Measurements from ENCODE around the gene SCYGR5. TPM values are rescaled to one million over a fixed set of nuclear protein-coding genes. Genes with fewer than 3 reads are reported as not detected.

Gene SCYGR5
- total RNA-seq, 1 experiment from 2014 or later, result not detected

DNA sequence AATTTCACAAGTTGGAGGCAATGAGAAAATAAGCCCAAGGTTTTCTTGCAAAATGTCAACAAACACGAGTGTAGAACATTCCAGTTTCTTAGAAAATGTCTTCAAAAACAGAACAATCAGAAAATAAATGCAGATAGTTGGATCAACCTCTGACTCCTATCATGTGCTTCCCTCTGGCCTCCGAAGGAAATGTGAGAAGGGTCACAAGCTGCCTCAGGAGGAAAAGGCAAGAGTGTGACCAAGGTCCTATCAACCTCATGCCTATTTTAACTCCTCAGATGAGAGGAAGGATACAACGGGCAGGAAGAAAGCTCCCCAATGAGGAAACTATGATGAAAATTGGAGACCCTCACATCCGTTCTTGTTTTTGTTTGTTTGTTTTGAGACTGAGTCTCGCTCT lies 7.9 kb downstream of the SCYGR5 start:
- Histone ChIP-seq H2AFZ (no peak overlapping the region), H3K9me3 (ENCODE audit: insufficient read depth, low read depth) (no peaks in the 10 kb centered on the region; the same call in 1 of the 2 replicates), H3K79me2 (ENCODE audit: low read depth) (no peaks in the 10 kb centered on the region), H4K20me1 (ENCODE audit: insufficient read depth) (no peaks in the 10 kb centered on the region), H3K36me3 (ENCODE audit: low read depth) (no peaks in the 10 kb centered on the region), H3F3A (ENCODE audit: insufficient read depth, low read depth) (no peaks in the 10 kb centered on the region), H3K27me3 (ENCODE audit: insufficient read depth, low read depth) (no peaks in the 10 kb centered on the region), H3K27ac (no peak overlapping the region), H3K4me1 (replicated peaks; ENCODE audit: insufficient read depth) (no peaks in the 10 kb centered on the region), H3K9me2 (ENCODE audit: insufficient read depth) (no peaks in the 10 kb centered on the region), H3K4me2 (no peak overlapping the region), H3K4me3 (no peak overlapping the region)
- ChIA-PET CTCF (no interaction called here), POLR2A (ENCODE audit: unreplicated experiment) (no interaction called here)
- BruUV-seq (replicated peaks), result no TSS peak
- TF ChIP-seq EZH2 (IDR thresholded peaks at IDR 0.05; ENCODE audit: low read depth), result no peak
- TF ChIP-seq, protein P1, sequence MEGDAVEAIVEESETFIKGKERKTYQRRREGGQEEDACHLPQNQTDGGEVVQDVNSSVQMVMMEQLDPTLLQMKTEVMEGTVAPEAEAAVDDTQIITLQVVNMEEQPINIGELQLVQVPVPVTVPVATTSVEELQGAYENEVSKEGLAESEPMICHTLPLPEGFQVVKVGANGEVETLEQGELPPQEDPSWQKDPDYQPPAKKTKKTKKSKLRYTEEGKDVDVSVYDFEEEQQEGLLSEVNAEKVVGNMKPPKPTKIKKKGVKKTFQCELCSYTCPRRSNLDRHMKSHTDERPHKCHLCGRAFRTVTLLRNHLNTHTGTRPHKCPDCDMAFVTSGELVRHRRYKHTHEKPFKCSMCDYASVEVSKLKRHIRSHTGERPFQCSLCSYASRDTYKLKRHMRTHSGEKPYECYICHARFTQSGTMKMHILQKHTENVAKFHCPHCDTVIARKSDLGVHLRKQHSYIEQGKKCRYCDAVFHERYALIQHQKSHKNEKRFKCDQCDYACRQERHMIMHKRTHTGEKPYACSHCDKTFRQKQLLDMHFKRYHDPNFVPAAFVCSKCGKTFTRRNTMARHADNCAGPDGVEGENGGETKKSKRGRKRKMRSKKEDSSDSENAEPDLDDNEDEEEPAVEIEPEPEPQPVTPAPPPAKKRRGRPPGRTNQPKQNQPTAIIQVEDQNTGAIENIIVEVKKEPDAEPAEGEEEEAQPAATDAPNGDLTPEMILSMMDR (conservative IDR thresholded peaks at IDR 0.05), result no peak
- DNase-seq, result no peak
- intact Hi-C loops (cut with micrococcal nuclease; ENCODE audit: unreplicated experiment), result no loop called here

DNA sequence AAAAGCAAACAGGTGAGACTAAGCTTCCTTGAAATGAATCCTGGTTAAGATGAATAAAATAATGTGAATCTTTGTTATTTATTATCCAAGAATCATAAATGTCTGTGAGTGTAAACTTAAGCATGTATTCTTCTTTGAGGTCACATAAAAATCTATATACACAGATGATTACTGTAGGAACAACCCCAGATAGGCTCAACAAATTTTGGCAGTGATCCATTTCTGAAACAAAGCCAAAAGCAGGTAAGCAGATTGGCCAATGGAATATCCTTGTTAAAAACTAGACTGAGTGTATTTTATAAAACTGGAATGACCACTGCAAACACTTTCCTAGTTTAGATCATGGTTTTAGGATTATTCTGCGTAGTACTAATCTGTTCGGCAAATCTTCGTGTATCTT lies 11.3 kb downstream of the SCYGR5 start:
- no TSS peak for BruUV-seq (replicated peaks)
- H3K27me3 ChIP-seq (ENCODE audit: insufficient read depth, low read depth), result no peaks in the 10 kb centered on the region
- POLR2A ChIA-PET (ENCODE audit: unreplicated experiment), result no interaction called here
- H2AFZ ChIP-seq, result no peak overlapping the region
- no peaks in the 10 kb centered on the region for H3K9me2 ChIP-seq (ENCODE audit: insufficient read depth)
- H3F3A ChIP-seq (ENCODE audit: insufficient read depth, low read depth), result no peaks in the 10 kb centered on the region
- no peak for DNase-seq
- intact Hi-C loops (cut with micrococcal nuclease; ENCODE audit: unreplicated experiment), result no loop called here
- H3K4me3 ChIP-seq, result no peak overlapping the region
- no peak for TF ChIP-seq EZH2 (IDR thresholded peaks at IDR 0.05; ENCODE audit: low read depth)
- TF ChIP-seq, protein P1 (conservative IDR thresholded peaks at IDR 0.05), result no peak
- no peaks in the 10 kb centered on the region for H3K36me3 ChIP-seq (ENCODE audit: low read depth)
- H3K4me2 ChIP-seq, result no peak overlapping the region
- H3K4me1 ChIP-seq (replicated peaks; ENCODE audit: insufficient read depth), result no peaks in the 10 kb centered on the region
- CTCF ChIA-PET, result no interaction called here
- H3K79me2 ChIP-seq (ENCODE audit: low read depth), result no peaks in the 10 kb centered on the region
- no peak overlapping the region for H3K27ac ChIP-seq
- no peaks in the 10 kb centered on the region for H4K20me1 ChIP-seq (ENCODE audit: insufficient read depth)
- H3K9me3 ChIP-seq (ENCODE audit: insufficient read depth, low read depth), result no peaks in the 10 kb centered on the region; the same call in 1 of the 2 replicates

GRCh38 chr2:227684258-227684657 lies 17.7 kb downstream of the SCYGR5 start:
- intact Hi-C loops (cut with micrococcal nuclease; ENCODE audit: unreplicated experiment), result no loop called here
- TF ChIP-seq, protein P1 (conservative IDR thresholded peaks at IDR 0.05), result no peak
- no peak for TF ChIP-seq EZH2 (IDR thresholded peaks at IDR 0.05; ENCODE audit: low read depth)
- no peaks in the 10 kb centered on the region for H3K9me2 ChIP-seq (ENCODE audit: insufficient read depth)
- H3F3A ChIP-seq (ENCODE audit: insufficient read depth, low read depth), result no peaks in the 10 kb centered on the region
- no peak for DNase-seq
- no peak overlapping the region for H3K4me2 ChIP-seq
- H3K9me3 ChIP-seq (ENCODE audit: insufficient read depth, low read depth), result no peaks in the 10 kb centered on the region
- H3K79me2 ChIP-seq (ENCODE audit: low read depth), result no peaks in the 10 kb centered on the region
- no peak overlapping the region for H3K27ac ChIP-seq
- ChIA-PET POLR2A (ENCODE audit: unreplicated experiment) (interaction anchor here (0.7 kb wide), 1 partner anchor 40 kb away, joined by 6 read pairs; no protein-coding TSS in a partner anchor), CTCF (no interaction called here)
- H3K36me3 ChIP-seq (ENCODE audit: low read depth), result no peaks in the 10 kb centered on the region
- no peak overlapping the region for H2AFZ ChIP-seq
- no TSS peak for BruUV-seq (replicated peaks)
- no peak overlapping the region for H3K4me3 ChIP-seq
- H3K4me1 ChIP-seq (replicated peaks; ENCODE audit: insufficient read depth), result no peaks in the 10 kb centered on the region
- H4K20me1 ChIP-seq (ENCODE audit: insufficient read depth), result no peaks in the 10 kb centered on the region
- H3K27me3 ChIP-seq (ENCODE audit: insufficient read depth, low read depth), result no peaks in the 10 kb centered on the region
